ENCODE measurements around the gene CD2AP.
"Not testable (repeated sequence)": the region's sequence is repeated elsewhere in the genome, so short reads cannot be mapped to it uniquely, and the experiment has no call there.

The CD2AP gene

GRCh38 chr6:47464052-47464451, 13.5 kb upstream of the CD2AP start:
- no peak for DNase-seq

- no peak for DNase-seq
Observed at GRCh38 chr6:47465117-47465516, 12.5 kb upstream of the CD2AP start.

GRCh38 chr6:47471911-47472310, 5.7 kb upstream of the CD2AP start:
- no peak for DNase-seq

- no peak for DNase-seq
Observed at GRCh38 chr6:47473791-47474346, 3.7 kb upstream of the CD2AP start.

- no peak for DNase-seq
Observed at GRCh38 chr6:47475319-47475816, 2.2 kb upstream of the CD2AP start.

- DNase-seq, result peak; percentile 23 to 38
Observed at GRCh38 chr6:47476781-47477496, 650 bp upstream of the CD2AP start.

- DNase-seq, result peak; percentile 54 to 71
Observed at GRCh38 chr6:47478233-47479139, 897 bp downstream of the CD2AP start.

- peak; percentile 19 to 43 for DNase-seq
Observed at GRCh38 chr6:47479140-47479508, 1.5 kb downstream of the CD2AP start.

- DNase-seq, result no peak
Observed at GRCh38 chr6:47479874-47480273, 2.3 kb downstream of the CD2AP start.

- DNase-seq, result not testable (repeated sequence)
Observed at GRCh38 chr6:47481213-47481612, 3.6 kb downstream of the CD2AP start.

- no peak for DNase-seq
Observed at GRCh38 chr6:47481806-47482205, 4.2 kb downstream of the CD2AP start.

GRCh38 chr6:47483516-47483852, 5.9 kb downstream of the CD2AP start:
- no peak for DNase-seq

- no peak for DNase-seq
Observed at GRCh38 chr6:47483853-47484546, 6.4 kb downstream of the CD2AP start.

- no peak for DNase-seq
Observed at GRCh38 chr6:47484616-47485015, 7.0 kb downstream of the CD2AP start.

GRCh38 chr6:47485083-47485482, 7.5 kb downstream of the CD2AP start:
- no peak for DNase-seq

GRCh38 chr6:47485491-47486135, 8.0 kb downstream of the CD2AP start:
- DNase-seq, result no peak

- no peak for DNase-seq
Observed at GRCh38 chr6:47489995-47490394, 12.4 kb downstream of the CD2AP start.

GRCh38 chr6:47490676-47491075, 13.1 kb downstream of the CD2AP start:
- no peak for DNase-seq

GRCh38 chr6:47492355-47492754, 14.8 kb downstream of the CD2AP start:
- DNase-seq, result no peak

- no peak for DNase-seq
Observed at GRCh38 chr6:47495207-47495606, 17.6 kb downstream of the CD2AP start.

GRCh38 chr6:47495954-47496545, 18.5 kb downstream of the CD2AP start:
- DNase-seq, result no peak

- no peak for DNase-seq
Observed at GRCh38 chr6:47496935-47497579, 19.5 kb downstream of the CD2AP start.
